Liver (tissue), 9 donors: ENCODE measurements around the gene EPHA6. TPM values are rescaled to one million over a fixed set of nuclear protein-coding genes. Genes with fewer than 3 reads are reported as not detected.

Experiments used
- DNase-seq: peaks from one replicate; pipeline ENCODE4 v3.0.0-alpha.2; 2017; ENCODE audit warnings: low spot score
- H3K27ac ChIP-seq, 2 donors: one replicate each; pipeline ENCODE4 v1.7.0; 2013; ENCODE audit warnings: inconsistent platforms in 2 of 2, low read length in 2 of 2, control low read depth in 1 of 2, low read depth in 1 of 2, mild to moderate bottlenecking in 1 of 2
- H3K27me3 ChIP-seq, 4 donors: one replicate each; pipeline versions ENCODE4 v1.6.1 to v1.7.0; 2013; ENCODE audit warnings: low read length in 3 of 4, inconsistent platforms in 1 of 4, mild to moderate bottlenecking in 1 of 4, moderate library complexity in 1 of 4; ENCODE audit not compliant: control insufficient read depth in 4 of 4, insufficient read depth in 4 of 4
- H3K36me3 ChIP-seq, 4 donors: one replicate each; pipeline versions ENCODE4 v1.6.1 to v1.7.0; 2013; ENCODE audit warnings: low read length in 3 of 4, mild to moderate bottlenecking in 3 of 4, low read depth in 1 of 4, moderate library complexity in 1 of 4; ENCODE audit not compliant: control insufficient read depth in 4 of 4, insufficient read depth in 3 of 4
- H3K4me1 ChIP-seq, 4 donors: one replicate each; pipeline versions ENCODE4 v1.6.1 to v1.7.0; 2013; ENCODE audit warnings: low read length in 3 of 4, mild to moderate bottlenecking in 3 of 4, moderate library complexity in 1 of 4; ENCODE audit not compliant: control insufficient read depth in 4 of 4, insufficient read depth in 4 of 4
- H3K4me3 ChIP-seq, 3 donors: one replicate each; pipeline versions ENCODE4 v1.6.1 to v1.7.0; 2013; ENCODE audit warnings: low read length in 3 of 3, control low read depth in 1 of 3, low read depth in 1 of 3, mild to moderate bottlenecking in 1 of 3
- H3K9ac ChIP-seq, 2 donors: one replicate each; pipeline ENCODE4 v1.7.0; 2013; ENCODE audit warnings: low read length in 2 of 2, mild to moderate bottlenecking in 2 of 2, moderate library complexity in 2 of 2, control low read depth in 1 of 2, low read depth in 1 of 2
- H3K9me3 ChIP-seq, 4 donors: one replicate each; pipeline versions ENCODE4 v1.6.1 to v1.7.0; 2013; ENCODE audit warnings: low read length in 3 of 4; ENCODE audit not compliant: control insufficient read depth in 4 of 4
- FOXA1 ChIP-seq: IDR thresholded peaks from 2 replicates; pipeline ENCODE4 v1.6.1; 2016; ENCODE audit warnings: antibody characterized with exemption
- FOXA2 ChIP-seq: IDR thresholded peaks from 2 replicates; pipeline ENCODE4 v1.6.1; 2016; ENCODE audit warnings: antibody characterized with exemption
- GABPA ChIP-seq, 2 donors: IDR thresholded peaks in 1 of 2; conservative IDR thresholded peaks in 1 of 2; 2 replicates each; pipeline ENCODE4 v1.6.1; 2016; ENCODE audit warnings: antibody characterized with exemption in 2 of 2, mild to moderate bottlenecking in 1 of 2, moderate library complexity in 1 of 2
- HNF4A ChIP-seq, 2 donors: conservative IDR thresholded peaks; 2 replicates each; pipeline ENCODE4 v1.6.1; 2016; ENCODE audit warnings: antibody characterized with exemption in 2 of 2, mild to moderate bottlenecking in 2 of 2
- HNF4G ChIP-seq: IDR thresholded peaks from 2 replicates; pipeline ENCODE4 v1.6.1; 2016; ENCODE audit warnings: antibody characterized with exemption
- JUND ChIP-seq, 2 donors: IDR thresholded peaks; 2 replicates each; pipeline ENCODE4 v1.6.1; 2016; ENCODE audit warnings: antibody characterized with exemption in 2 of 2
- NR2F2 ChIP-seq: IDR thresholded peaks from 2 replicates; pipeline ENCODE4 v1.6.1; 2016; ENCODE audit warnings: antibody characterized with exemption
- RAD21 ChIP-seq, 2 donors: IDR thresholded peaks; 2 replicates each; pipeline ENCODE4 v1.6.1; 2016; ENCODE audit warnings: antibody characterized with exemption in 2 of 2, mild to moderate bottlenecking in 2 of 2
- SP1 ChIP-seq: IDR thresholded peaks from 2 replicates; pipeline ENCODE4 v1.6.1; 2018; ENCODE audit warnings: antibody characterized with exemption, mild to moderate bottlenecking
- TAF1 ChIP-seq: conservative IDR thresholded peaks from 2 replicates; pipeline ENCODE4 v1.6.1; 2016; ENCODE audit warnings: antibody characterized with exemption, mild to moderate bottlenecking
- YY1 ChIP-seq: IDR thresholded peaks from 2 replicates; pipeline ENCODE4 v1.6.1; 2016; ENCODE audit warnings: antibody characterized with exemption, mild to moderate bottlenecking
- WGBS: extraction: QIAGEN DNeasy Blood & Tissue Kit; methylation state at CpG from one replicate; pipeline ENCODE4 v1.1.7; 2013; 5-methylcytosine and 5-hydroxymethylcytosine counted together
- polyA plus RNA-seq, 2 donors: library from polyadenylated mRNA; stranded (reverse) in 1 of 2; unstranded in 1 of 2; fragments of 200-250 nt in 1 of 2; fragments of >200 nt in 1 of 2; fragmentation: Nextera tagmentation in 1 of 2; extraction: Ambion mirVana in 1 of 2; gene quantifications; one replicate each; pipeline versions ENCODE4 v1.2.1 to v1.2.3, GENCODE V29; 2013 to 2015
- total RNA-seq, 2 donors: library from RNA; depleted of rRNA; stranded (reverse); fragments of >200 nt; gene quantifications; one replicate each; pipeline ENCODE4 v1.2.3, GENCODE V29; 2014
- TF ChIP-seq, protein P1 (sequence below): IDR thresholded peaks from 2 replicates; pipeline ENCODE4 v1.6.1; 2016; ENCODE audit warnings: antibody characterized with exemption
- TF ChIP-seq, protein P2 (sequence below): IDR thresholded peaks from 2 replicates; pipeline ENCODE4 v1.6.1; 2016; ENCODE audit warnings: antibody characterized with exemption
- TF ChIP-seq, protein P3 (sequence below): IDR thresholded peaks from 2 replicates; pipeline ENCODE4 v1.6.1; 2016; ENCODE audit warnings: antibody characterized with exemption
- TF ChIP-seq, protein P4 (sequence below): fragments of 150-350 bp; IDR thresholded peaks from 2 replicates; pipeline ENCODE4 v1.5.1; 2017; ENCODE audit warnings: improper control_type of control experiment, low read depth, low read length; ENCODE audit not compliant: missing input control
- TF ChIP-seq, protein P5 (sequence below): IDR thresholded peaks from 2 replicates; pipeline ENCODE4 v1.6.1; 2016; ENCODE audit warnings: antibody characterized with exemption, mild to moderate bottlenecking
- donor health status: healthy.
- donor health status: healthy.
- donor health status: healthy.
- donor health status: healthy.
- donor health status: healthy.

The EPHA6 gene
- total and polyA plus RNA-seq, 4 donors, result 0.05 to 0.17 (median 0.05) TPM; not detected in 1

DNA sequence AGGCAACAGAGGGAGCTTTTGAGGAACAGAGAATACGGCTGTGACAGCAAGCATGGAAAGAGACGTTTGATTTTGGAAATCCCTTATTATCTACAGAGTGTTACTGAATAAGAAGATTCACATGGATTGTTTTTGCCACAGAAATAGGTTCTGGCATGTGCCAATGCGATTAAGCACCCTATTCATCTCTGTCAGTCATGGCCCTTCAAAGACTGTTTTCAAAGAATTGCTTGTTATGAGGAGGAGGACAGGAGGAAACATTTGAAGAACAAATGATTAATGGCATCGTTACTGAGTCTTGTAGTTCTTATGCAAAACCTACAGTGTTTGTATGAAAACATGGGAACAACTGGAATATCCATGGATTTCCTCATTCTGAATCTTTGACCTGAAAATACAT, 86.2 kb downstream of the EPHA6 start:
- TF ChIP-seq YY1, result no peak
- TF ChIP-seq, protein P1, sequence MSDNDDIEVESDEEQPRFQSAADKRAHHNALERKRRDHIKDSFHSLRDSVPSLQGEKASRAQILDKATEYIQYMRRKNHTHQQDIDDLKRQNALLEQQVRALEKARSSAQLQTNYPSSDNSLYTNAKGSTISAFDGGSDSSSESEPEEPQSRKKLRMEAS, result no peak
- TF ChIP-seq, protein P2, sequence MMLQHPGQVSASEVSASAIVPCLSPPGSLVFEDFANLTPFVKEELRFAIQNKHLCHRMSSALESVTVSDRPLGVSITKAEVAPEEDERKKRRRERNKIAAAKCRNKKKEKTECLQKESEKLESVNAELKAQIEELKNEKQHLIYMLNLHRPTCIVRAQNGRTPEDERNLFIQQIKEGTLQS, result no peak
- TF ChIP-seq, protein P3, sequence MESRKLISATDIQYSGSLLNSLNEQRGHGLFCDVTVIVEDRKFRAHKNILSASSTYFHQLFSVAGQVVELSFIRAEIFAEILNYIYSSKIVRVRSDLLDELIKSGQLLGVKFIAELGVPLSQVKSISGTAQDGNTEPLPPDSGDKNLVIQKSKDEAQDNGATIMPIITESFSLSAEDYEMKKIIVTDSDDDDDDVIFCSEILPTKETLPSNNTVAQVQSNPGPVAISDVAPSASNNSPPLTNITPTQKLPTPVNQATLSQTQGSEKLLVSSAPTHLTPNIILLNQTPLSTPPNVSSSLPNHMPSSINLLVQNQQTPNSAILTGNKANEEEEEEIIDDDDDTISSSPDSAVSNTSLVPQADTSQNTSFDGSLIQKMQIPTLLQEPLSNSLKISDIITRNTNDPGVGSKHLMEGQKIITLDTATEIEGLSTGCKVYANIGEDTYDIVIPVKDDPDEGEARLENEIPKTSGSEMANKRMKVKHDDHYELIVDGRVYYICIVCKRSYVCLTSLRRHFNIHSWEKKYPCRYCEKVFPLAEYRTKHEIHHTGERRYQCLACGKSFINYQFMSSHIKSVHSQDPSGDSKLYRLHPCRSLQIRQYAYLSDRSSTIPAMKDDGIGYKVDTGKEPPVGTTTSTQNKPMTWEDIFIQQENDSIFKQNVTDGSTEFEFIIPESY, result no peak
- TF ChIP-seq RAD21 (IDR thresholded peaks at IDR 0.05), result no peak
- TF ChIP-seq HNF4A (conservative IDR thresholded peaks at IDR 0.05), result no peak
- TF ChIP-seq SP1, result no peak
- TF ChIP-seq FOXA1, result no peak
- TF ChIP-seq, protein P4, sequence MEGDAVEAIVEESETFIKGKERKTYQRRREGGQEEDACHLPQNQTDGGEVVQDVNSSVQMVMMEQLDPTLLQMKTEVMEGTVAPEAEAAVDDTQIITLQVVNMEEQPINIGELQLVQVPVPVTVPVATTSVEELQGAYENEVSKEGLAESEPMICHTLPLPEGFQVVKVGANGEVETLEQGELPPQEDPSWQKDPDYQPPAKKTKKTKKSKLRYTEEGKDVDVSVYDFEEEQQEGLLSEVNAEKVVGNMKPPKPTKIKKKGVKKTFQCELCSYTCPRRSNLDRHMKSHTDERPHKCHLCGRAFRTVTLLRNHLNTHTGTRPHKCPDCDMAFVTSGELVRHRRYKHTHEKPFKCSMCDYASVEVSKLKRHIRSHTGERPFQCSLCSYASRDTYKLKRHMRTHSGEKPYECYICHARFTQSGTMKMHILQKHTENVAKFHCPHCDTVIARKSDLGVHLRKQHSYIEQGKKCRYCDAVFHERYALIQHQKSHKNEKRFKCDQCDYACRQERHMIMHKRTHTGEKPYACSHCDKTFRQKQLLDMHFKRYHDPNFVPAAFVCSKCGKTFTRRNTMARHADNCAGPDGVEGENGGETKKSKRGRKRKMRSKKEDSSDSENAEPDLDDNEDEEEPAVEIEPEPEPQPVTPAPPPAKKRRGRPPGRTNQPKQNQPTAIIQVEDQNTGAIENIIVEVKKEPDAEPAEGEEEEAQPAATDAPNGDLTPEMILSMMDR, result no peak
- TF ChIP-seq TAF1, result no peak
- Histone ChIP-seq H3K27me3 (no peaks in the 10 kb centered on the region), H3K4me3 (no peak overlapping the region), H3K9me3 (no peaks in the 10 kb centered on the region), H3K4me1 (no peaks in the 10 kb centered on the region), H3K9ac (no peak overlapping the region), H3K27ac (no peak overlapping the region), H3K36me3 (no peaks in the 10 kb centered on the region)
- WGBS, result 54% methylated on average over 4 of the region's 4 CpGs
- DNase-seq, result no peak

DNA sequence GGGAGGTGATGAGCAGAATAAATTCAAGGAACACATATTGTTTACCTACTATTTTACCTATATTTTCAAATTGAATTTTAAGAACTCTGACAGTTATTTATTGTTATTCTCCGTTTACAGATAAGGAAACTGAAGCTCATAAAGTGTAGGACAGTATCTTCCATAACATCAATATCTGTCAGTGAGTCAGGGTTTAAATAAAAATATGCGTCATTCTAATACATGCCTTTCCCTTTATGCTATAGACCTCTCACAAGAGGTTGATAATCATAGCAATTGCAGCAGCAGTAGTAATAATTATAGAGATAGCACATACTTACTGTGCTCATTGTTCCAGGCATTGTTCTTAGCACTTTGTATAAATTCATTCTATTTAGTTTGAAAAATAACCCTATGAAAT, 101.1 kb downstream of the EPHA6 start:
- Histone ChIP-seq H3K27me3 (no peaks in the 10 kb centered on the region), H3K9me3 (no peaks in the 10 kb centered on the region), H3K4me3 (no peak overlapping the region), H3K9ac (no peak overlapping the region), H3K4me1 (no peaks in the 10 kb centered on the region), H3K27ac (no peak overlapping the region), H3K36me3 (no peaks in the 10 kb centered on the region)
- TF ChIP-seq NR2F2 (no peak), TAF1 (no peak), RAD21 (IDR thresholded peaks at IDR 0.05) (no peak), JUND (IDR thresholded peaks at IDR 0.05) (no peak), HNF4G (no peak), GABPA (IDR thresholded peaks at IDR 0.05 in 1 of 2, conservative IDR thresholded peaks at IDR 0.05 in 1 of 2) (no peak), FOXA1 (no peak), FOXA2 (no peak)
- TF ChIP-seq, protein P1, result no peak
- TF ChIP-seq, protein P3, result no peak
- TF ChIP-seq, protein P5, sequence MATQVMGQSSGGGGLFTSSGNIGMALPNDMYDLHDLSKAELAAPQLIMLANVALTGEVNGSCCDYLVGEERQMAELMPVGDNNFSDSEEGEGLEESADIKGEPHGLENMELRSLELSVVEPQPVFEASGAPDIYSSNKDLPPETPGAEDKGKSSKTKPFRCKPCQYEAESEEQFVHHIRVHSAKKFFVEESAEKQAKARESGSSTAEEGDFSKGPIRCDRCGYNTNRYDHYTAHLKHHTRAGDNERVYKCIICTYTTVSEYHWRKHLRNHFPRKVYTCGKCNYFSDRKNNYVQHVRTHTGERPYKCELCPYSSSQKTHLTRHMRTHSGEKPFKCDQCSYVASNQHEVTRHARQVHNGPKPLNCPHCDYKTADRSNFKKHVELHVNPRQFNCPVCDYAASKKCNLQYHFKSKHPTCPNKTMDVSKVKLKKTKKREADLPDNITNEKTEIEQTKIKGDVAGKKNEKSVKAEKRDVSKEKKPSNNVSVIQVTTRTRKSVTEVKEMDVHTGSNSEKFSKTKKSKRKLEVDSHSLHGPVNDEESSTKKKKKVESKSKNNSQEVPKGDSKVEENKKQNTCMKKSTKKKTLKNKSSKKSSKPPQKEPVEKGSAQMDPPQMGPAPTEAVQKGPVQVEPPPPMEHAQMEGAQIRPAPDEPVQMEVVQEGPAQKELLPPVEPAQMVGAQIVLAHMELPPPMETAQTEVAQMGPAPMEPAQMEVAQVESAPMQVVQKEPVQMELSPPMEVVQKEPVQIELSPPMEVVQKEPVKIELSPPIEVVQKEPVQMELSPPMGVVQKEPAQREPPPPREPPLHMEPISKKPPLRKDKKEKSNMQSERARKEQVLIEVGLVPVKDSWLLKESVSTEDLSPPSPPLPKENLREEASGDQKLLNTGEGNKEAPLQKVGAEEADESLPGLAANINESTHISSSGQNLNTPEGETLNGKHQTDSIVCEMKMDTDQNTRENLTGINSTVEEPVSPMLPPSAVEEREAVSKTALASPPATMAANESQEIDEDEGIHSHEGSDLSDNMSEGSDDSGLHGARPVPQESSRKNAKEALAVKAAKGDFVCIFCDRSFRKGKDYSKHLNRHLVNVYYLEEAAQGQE, result no peak
- 73% methylated on average over 2 of the region's 2 CpGs for WGBS
- no peak for DNase-seq
